Measurements from ENCODE around the gene NMNAT3.

Gene NMNAT3

GRCh38 chr3:139608924-139609323 is 68.8 kb downstream of the NMNAT3 start:
- no peaks in the 10 kb centered on the region for H3K9me3 ChIP-seq (ENCODE audit: low read length)
- no peaks in the 10 kb centered on the region for H3K4me1 ChIP-seq (ENCODE audit: insufficient read depth, low read length, severe bottlenecking)
- no peak overlapping the region for H3K4me2 ChIP-seq (ENCODE audit: low read length)
- no peak overlapping the region for H3K27ac ChIP-seq (ENCODE audit: low read depth, low read length, poor library complexity, severe bottlenecking)
- H3K9ac ChIP-seq (ENCODE audit: low read length) = no peak overlapping the region
- H3K9me2 ChIP-seq (ENCODE audit: low read depth, low read length) = no peaks in the 10 kb centered on the region
- no peak overlapping the region for H2AFZ ChIP-seq (ENCODE audit: low read length)
- no peaks in the 10 kb centered on the region for H3K79me2 ChIP-seq (ENCODE audit: insufficient read depth, low read length)
- H4K20me1 ChIP-seq (ENCODE audit: insufficient read depth, low read length) = no peaks in the 10 kb centered on the region
- H3K36me3 ChIP-seq (ENCODE audit: insufficient read depth, low read length) = no peaks in the 10 kb centered on the region
- H3F3A ChIP-seq (ENCODE audit: insufficient read depth, low read length) = no peaks in the 10 kb centered on the region
- no peak overlapping the region for H3K4me3 ChIP-seq (ENCODE audit: low read depth, low read length, poor library complexity, severe bottlenecking)
- H3K27me3 ChIP-seq (ENCODE audit: insufficient read depth, low read length) = no peaks in the 10 kb centered on the region
- TF ChIP-seq EZH2 (IDR thresholded peaks at IDR 0.05; ENCODE audit: borderline replicate concordance, low read length) (no peak), CTCF (IDR thresholded peaks at IDR 0.05; ENCODE audit: low read length) (no peak)

- no peak overlapping the region for H3K9ac ChIP-seq (ENCODE audit: low read length)
- no peak overlapping the region for H3K27ac ChIP-seq (ENCODE audit: low read depth, low read length, poor library complexity, severe bottlenecking)
- no peaks in the 10 kb centered on the region for H3K9me3 ChIP-seq (ENCODE audit: low read length)
- no peaks in the 10 kb centered on the region for H3K79me2 ChIP-seq (ENCODE audit: insufficient read depth, low read length)
- no peaks in the 10 kb centered on the region for H3K36me3 ChIP-seq (ENCODE audit: insufficient read depth, low read length)
- no peak overlapping the region for H2AFZ ChIP-seq (ENCODE audit: low read length)
- no peak overlapping the region for H3K4me3 ChIP-seq (ENCODE audit: low read depth, low read length, poor library complexity, severe bottlenecking)
- H3K27me3 ChIP-seq (ENCODE audit: insufficient read depth, low read length) = no peaks in the 10 kb centered on the region
- TF ChIP-seq EZH2 (IDR thresholded peaks at IDR 0.05; ENCODE audit: borderline replicate concordance, low read length) = no peak
- no peak for TF ChIP-seq CTCF (IDR thresholded peaks at IDR 0.05; ENCODE audit: low read length)
- no peak overlapping the region for H3K4me2 ChIP-seq (ENCODE audit: low read length)
- no peaks in the 10 kb centered on the region for H4K20me1 ChIP-seq (ENCODE audit: insufficient read depth, low read length)
- no peaks in the 10 kb centered on the region for H3K4me1 ChIP-seq (ENCODE audit: insufficient read depth, low read length, severe bottlenecking)
- H3K9me2 ChIP-seq (ENCODE audit: low read depth, low read length) = no peaks in the 10 kb centered on the region
- no peaks in the 10 kb centered on the region for H3F3A ChIP-seq (ENCODE audit: insufficient read depth, low read length)
Measured at GRCh38 chr3:139608108-139608380, 69.7 kb downstream of the NMNAT3 start.

- no peaks in the 10 kb centered on the region for H3K27me3 ChIP-seq (ENCODE audit: insufficient read depth, low read length)
- H3K79me2 ChIP-seq (ENCODE audit: insufficient read depth, low read length) = no peaks in the 10 kb centered on the region
- H4K20me1 ChIP-seq (ENCODE audit: insufficient read depth, low read length) = no peaks in the 10 kb centered on the region
- H3F3A ChIP-seq (ENCODE audit: insufficient read depth, low read length) = no peaks in the 10 kb centered on the region
- no peak overlapping the region for H3K4me3 ChIP-seq (ENCODE audit: low read depth, low read length, poor library complexity, severe bottlenecking)
- no peak overlapping the region for H3K27ac ChIP-seq (ENCODE audit: low read depth, low read length, poor library complexity, severe bottlenecking)
- no peaks in the 10 kb centered on the region for H3K36me3 ChIP-seq (ENCODE audit: insufficient read depth, low read length)
- TF ChIP-seq CTCF (IDR thresholded peaks at IDR 0.05; ENCODE audit: low read length) = no peak
- no peak for TF ChIP-seq EZH2 (IDR thresholded peaks at IDR 0.05; ENCODE audit: borderline replicate concordance, low read length)
- H3K9me3 ChIP-seq (ENCODE audit: low read length) = no peaks in the 10 kb centered on the region
- no peak overlapping the region for H3K9ac ChIP-seq (ENCODE audit: low read length)
- no peak overlapping the region for H2AFZ ChIP-seq (ENCODE audit: low read length)
- no peak overlapping the region for H3K4me2 ChIP-seq (ENCODE audit: low read length)
- H3K4me1 ChIP-seq (ENCODE audit: insufficient read depth, low read length, severe bottlenecking) = no peaks in the 10 kb centered on the region
- no peaks in the 10 kb centered on the region for H3K9me2 ChIP-seq (ENCODE audit: low read depth, low read length)
Measured at GRCh38 chr3:139607257-139608107, 70.3 kb downstream of the NMNAT3 start.

Measured in OCI-LY1 (cell line).